Right lobe of liver (tissue), 6 donors: ENCODE results near the gene BICDL1. TPM values are rescaled to one million over a fixed set of nuclear protein-coding genes. Genes with fewer than 3 reads are reported as not detected.

Experiments
- ATAC-seq, 4 donors: fragments of 200-7000 bp; cut with Tn5 transposase; one replicate each; pipeline ENCODE4 v1.9.1; 2020; ENCODE audit warnings: mild to moderate bottlenecking in 4 of 4, moderate library complexity in 4 of 4
- DNase-seq, 3 donors: peaks; one replicate each; pipeline ENCODE4 v3.0.0-alpha.2; 2020
- H3K27ac ChIP-seq, 3 donors: fragments of 200-600 bp; one replicate each; pipeline ENCODE4 v1.8.0; 2022
- H3K27me3 ChIP-seq, 2 donors: fragments of 200-600 bp; one replicate each; pipeline ENCODE4 v1.8.0; 2022
- H3K36me3 ChIP-seq, 4 donors: fragments of 200-600 bp; sonication (generic) in 1 of 4; one replicate each; pipeline versions ENCODE4 v1.5.1 to v1.8.0; 2017 to 2022; ENCODE audit warnings: control low read depth in 1 of 4
- H3K4me1 ChIP-seq, 4 donors: fragments of 200-600 bp; sonication (generic) in 1 of 4; one replicate each; pipeline versions ENCODE4 v1.5.1 to v1.8.0; 2017 to 2022; ENCODE audit warnings: control low read depth in 1 of 4
- H3K4me3 ChIP-seq, 3 donors: fragments of 200-600 bp; one replicate each; pipeline ENCODE4 v1.8.0; 2022
- H3K9me3 ChIP-seq, 4 donors: fragments of 200-600 bp; sonication (generic) in 1 of 4; one replicate each; pipeline versions ENCODE4 v1.5.1 to v1.8.0; 2017 to 2022; ENCODE audit warnings: control low read depth in 1 of 4
- CTCF ChIP-seq, 4 donors: fragments of 200-600 bp in 3 of 4; fragments of 450-650 bp in 1 of 4; IDR thresholded peaks; one replicate each; pipeline versions ENCODE4 v1.5.1 to v1.8.0; 2016 to 2022; ENCODE audit warnings: antibody characterized with exemption in 4 of 4, mild to moderate bottlenecking in 2 of 4
- POLR2A ChIP-seq: fragments of 450-650 bp; IDR thresholded peaks from one replicate; pipeline ENCODE4 v1.6.1; 2017; ENCODE audit warnings: antibody characterized with exemption, mild to moderate bottlenecking
- WGBS: methylation state at CpG from one replicate; pipeline ENCODE4 v1.1.6; 2018; ENCODE audit warnings: low coverage, low lambda C conversion rate; ENCODE audit not compliant: insufficient coverage; ENCODE audit errors: missing lambda C conversion rate; 5-methylcytosine and 5-hydroxymethylcytosine counted together
- intact Hi-C, 2 donors: fragments of 100-400 bp; cut with DNase I; formaldehyde crosslinking; loops; one replicate each; pipeline versions ENCODE4 v1.11.2 to v1.14.1; 2022
- total RNA-seq, 6 experiments: library from RNA; depleted of rRNA in 2 of 6; stranded (reverse); fragments of >200 nt in 2 of 6; fragmentation: NEBNext Ultra II Directional in 3 of 6; extraction: Animal tissue kit (Norgen Biotek cat#: 25700) in 3 of 6; gene quantifications; one replicate each; pipeline versions ENCODE4 v1.1.0 to v1.2.4, GENCODE V29; 2016 to 2023
- donor health status: DM: no; HTN: yes; CAD: no.
- donor health status: DM: no; HTN: no; CAD: no.
- donor health status: DM: no; HTN: no; CAD: no.
- donor health status: DM: no; HTN: yes; CAD: no.
- donor health status: DM: no; HTN: yes; CAD: no.

The BICDL1 gene
- total RNA-seq, 6 experiments from 2014 or later, result 1.5 to 13.0 (median 8.7) TPM

GRCh38 chr12:120090626-120091295 is 101.7 kb downstream of the BICDL1 start:
- intact Hi-C loops, result loop anchor here in 1 of 2 donors (10.0 kb wide), 1 partner anchor 96 kb away; no protein-coding TSS in a partner anchor
- ATAC-seq, result no peak

DNA sequence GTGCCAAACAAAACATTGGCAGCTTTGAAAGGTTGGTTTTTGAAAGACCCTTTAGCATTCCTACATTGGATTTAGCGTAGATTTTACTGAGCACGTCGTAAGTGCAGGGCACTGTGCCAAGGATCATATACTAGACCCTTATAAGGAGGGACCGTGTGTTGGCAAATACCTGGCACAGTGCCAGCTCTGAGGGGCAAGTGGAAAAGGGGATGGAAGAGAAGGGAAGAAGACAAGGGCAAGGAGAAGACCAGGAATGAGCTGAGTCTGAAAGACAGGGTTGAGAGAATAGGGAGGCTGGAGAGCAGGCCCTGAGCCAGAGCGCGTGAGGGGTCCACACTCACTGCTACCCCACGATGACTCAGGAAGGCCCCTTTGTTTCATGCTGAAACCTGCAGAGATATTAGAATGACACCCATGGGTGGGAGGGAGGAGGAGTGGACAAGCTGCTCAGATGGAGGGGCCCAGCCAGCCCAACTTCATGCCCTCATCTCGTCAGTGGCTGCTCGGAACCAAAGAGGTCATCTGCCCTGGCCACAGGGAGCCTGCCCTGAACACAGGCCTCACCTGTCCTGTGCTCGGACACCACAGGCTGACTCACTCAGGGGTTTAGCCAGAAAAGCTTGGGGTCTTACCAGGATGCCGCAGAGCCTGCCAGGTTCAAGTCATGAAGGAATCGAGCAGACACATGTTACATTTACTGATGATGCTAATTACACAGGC is 102.5 kb downstream of the BICDL1 start:
- H3K36me3 ChIP-seq, result peaks cover 0 to 8% (median 1%) of the 10 kb centered on the region in 4 donors
- intact Hi-C loops, result loop anchor here in 1 of 2 donors (10.0 kb wide), 1 partner anchor 97 kb away; no protein-coding TSS in a partner anchor
- TF ChIP-seq POLR2A, result no peak
- TF ChIP-seq CTCF (IDR thresholded peaks at IDR 0.05), result no peak
- H3K27ac ChIP-seq, result no peak overlapping the region
- H3K9me3 ChIP-seq, result no peaks in the 10 kb centered on the region
- peaks cover 0 to 6% (median 0%) of the 10 kb centered on the region in 4 donors for H3K4me1 ChIP-seq
- no peaks in the 10 kb centered on the region for H3K27me3 ChIP-seq
- no peak for ATAC-seq
- H3K4me3 ChIP-seq, result no peak overlapping the region
- DNase-seq, result peak in 1 of 3 donors; percentile 49
- WGBS, result 59% methylated on average over 6 of the region's 12 CpGs

More at GRCh38 chr12:120090626-120091295, 101.7 kb downstream of the BICDL1 start:
- WGBS, result 91% methylated on average over 10 of the region's 19 CpGs
- no peak for DNase-seq
- TF ChIP-seq CTCF (IDR thresholded peaks at IDR 0.05) (no peak), POLR2A (no peak)
- H3K27me3 ChIP-seq, result no peaks in the 10 kb centered on the region
- no peak overlapping the region for H3K27ac ChIP-seq
- H3K36me3 ChIP-seq, result peaks cover 0 to under 1% (median 0%) of the 10 kb centered on the region in 4 donors
- peaks cover 0 to 9% (median 0%) of the 10 kb centered on the region in 4 donors for H3K4me1 ChIP-seq
- no peaks in the 10 kb centered on the region for H3K9me3 ChIP-seq
- no peak overlapping the region for H3K4me3 ChIP-seq

DNA sequence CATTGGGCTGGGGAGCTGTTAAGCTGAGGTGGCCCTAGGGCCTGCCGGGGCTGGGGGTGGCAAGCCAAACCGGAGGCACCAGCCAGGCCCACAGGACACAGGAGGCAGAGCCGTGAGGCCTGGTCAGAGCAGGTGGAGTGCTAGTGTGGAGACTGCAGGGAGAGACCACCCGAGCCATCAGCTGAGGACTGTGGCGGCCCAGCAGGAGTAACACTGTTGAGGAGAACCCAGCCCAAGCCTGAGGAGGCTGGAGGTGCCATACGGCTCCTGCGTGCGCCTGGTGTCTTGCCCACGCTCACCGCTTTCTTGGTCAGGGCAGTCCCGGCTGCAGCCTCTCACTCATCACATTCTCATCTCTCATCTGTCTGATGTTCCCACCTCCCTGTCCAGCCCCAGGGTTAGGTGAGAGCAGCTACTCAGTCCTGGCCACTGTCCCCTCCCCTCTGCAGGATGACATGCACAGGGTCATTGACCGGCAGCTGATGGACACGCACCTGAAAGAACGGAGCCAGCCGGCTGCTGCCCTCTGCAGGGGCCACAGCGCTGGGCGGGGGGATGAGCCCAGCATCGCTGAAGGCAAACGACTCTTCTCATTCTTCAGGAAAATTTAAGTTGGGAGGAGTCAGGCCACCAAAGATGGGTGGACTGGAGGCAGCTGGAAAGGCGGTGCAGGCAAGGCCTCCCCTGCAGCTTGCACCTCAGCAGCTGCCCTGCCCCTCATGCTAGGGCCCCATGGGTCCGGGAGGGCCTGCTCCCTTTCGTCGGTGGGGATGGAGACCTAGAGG is 103.7 kb downstream of the BICDL1 start:
- TF ChIP-seq CTCF (IDR thresholded peaks at IDR 0.05) (peak in 3 of 4 donors; percentile 11 to 33 (median 12)), POLR2A (no peak)
- intact Hi-C loops, result loop anchor here in 1 of 2 donors (10.0 kb wide), 1 partner anchor 98 kb away; no protein-coding TSS in a partner anchor
- Histone ChIP-seq H3K4me3 (no peak overlapping the region), H3K9me3 (no peaks in the 10 kb centered on the region), H3K36me3 (peaks cover 0 to 19% (median 6%) of the 10 kb centered on the region in 4 donors), H3K4me1 (no peaks in the 10 kb centered on the region), H3K27ac (no peak overlapping the region), H3K27me3 (no peaks in the 10 kb centered on the region)
- DNase-seq (peak in 1 of 3 donors; percentile 52), ATAC-seq (peak; percentile 48 to 83 (median 68))
- WGBS, result no CpG with 5 or more reads among the region's 23 CpGs

DNA sequence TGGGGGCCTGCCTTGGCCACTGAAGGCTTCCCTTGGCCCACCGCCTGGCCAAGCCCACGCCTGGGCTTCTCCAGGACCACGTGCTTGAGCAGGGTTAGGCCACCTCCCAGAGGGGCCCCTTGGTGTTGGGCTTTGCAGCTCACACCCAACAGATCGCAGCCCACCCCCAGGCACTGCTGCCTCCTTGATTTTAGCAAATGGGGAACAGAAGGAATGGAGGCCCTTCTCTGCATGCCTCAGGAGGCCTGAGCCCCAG is 104.2 kb downstream of the BICDL1 start:
- WGBS, result no CpG with 5 or more reads among the region's 4 CpGs
- TF ChIP-seq POLR2A (no peak), CTCF (IDR thresholded peaks at IDR 0.05) (no peak)
- no peaks in the 10 kb centered on the region for H3K9me3 ChIP-seq
- H3K27me3 ChIP-seq, result no peaks in the 10 kb centered on the region
- H3K27ac ChIP-seq, result no peak overlapping the region
- DNase-seq, result no peak
- H3K4me3 ChIP-seq, result no peak overlapping the region
- H3K4me1 ChIP-seq, result no peaks in the 10 kb centered on the region
- H3K36me3 ChIP-seq, result peaks cover 0 to 23% (median 9%) of the 10 kb centered on the region in 4 donors
- intact Hi-C loops, result loop anchor here in 1 of 2 donors (10.0 kb wide), 1 partner anchor 98 kb away; no protein-coding TSS in a partner anchor
- ATAC-seq, result no peak
